Stimulated activated naive CD8-positive, alpha-beta T cell treated with anti-CD3 and anti-CD28 coated beads, Interleukin-15, amount 100 ng/mL, for 72 hours (primary cell): Measurements from ENCODE around the gene YY1.
"Not testable (repeated sequence)": the region's sequence is repeated elsewhere in the genome, so short reads cannot be mapped to it uniquely, and the experiment has no call there.

Experiments used
- ATAC-seq: fragments of 150-1000 bp; cut with Tn5 transposase; 2 replicates; pipeline ENCODE4 v1.10.0; 2021; ENCODE audit warnings: mild to moderate bottlenecking, moderate library complexity
- DNase-seq, 2 donors: peaks; one replicate each; pipeline ENCODE4 v3.0.0; 2021 to 2022
- H3K27ac Mint-ChIP-seq, 2 donors: one replicate each; pipeline ENCODE4 v1.8.0; 2022; ENCODE audit warnings: mild to moderate bottlenecking in 2 of 2, mixed read lengths in 2 of 2, moderate library complexity in 2 of 2
- H3K27me3 Mint-ChIP-seq: one replicate; pipeline ENCODE4 v1.8.0; 2022; ENCODE audit warnings: mixed read lengths
- H3K4me1 Mint-ChIP-seq: one replicate; pipeline ENCODE4 v1.8.0; 2022; ENCODE audit warnings: mild to moderate bottlenecking, mixed read lengths
- H3K4me3 Mint-ChIP-seq, 2 donors: one replicate each; pipeline ENCODE4 v1.8.0; 2022; ENCODE audit warnings: mild to moderate bottlenecking in 2 of 2, mixed read lengths in 2 of 2, moderate library complexity in 1 of 2
- H3K9me3 Mint-ChIP-seq, 2 donors: one replicate each; pipeline ENCODE4 v1.8.0; 2022; ENCODE audit warnings: mixed read lengths in 2 of 2

Gene YY1

GRCh38 chr14:100238419-100239210 is at the start of gene YY1:
TSS of gene YY1 (plus strand) at chr14:100239144. CDS start at chr14:100239245, 101 bp downstream.
- H3K27ac Mint-ChIP-seq: peak within 1 kb of the TSS; percentile 99
- no peaks in the 10 kb centered on the region for H3K9me3 Mint-ChIP-seq
- peak; percentile 89 for ATAC-seq
- H3K4me1 Mint-ChIP-seq: peaks cover 62% of the 10 kb centered on the region
- peak; percentile 100 for DNase-seq
- no peaks in the 10 kb centered on the region for H3K27me3 Mint-ChIP-seq
- H3K4me3 Mint-ChIP-seq: peak within 1 kb of the TSS; percentile 91 to 92

DNA sequence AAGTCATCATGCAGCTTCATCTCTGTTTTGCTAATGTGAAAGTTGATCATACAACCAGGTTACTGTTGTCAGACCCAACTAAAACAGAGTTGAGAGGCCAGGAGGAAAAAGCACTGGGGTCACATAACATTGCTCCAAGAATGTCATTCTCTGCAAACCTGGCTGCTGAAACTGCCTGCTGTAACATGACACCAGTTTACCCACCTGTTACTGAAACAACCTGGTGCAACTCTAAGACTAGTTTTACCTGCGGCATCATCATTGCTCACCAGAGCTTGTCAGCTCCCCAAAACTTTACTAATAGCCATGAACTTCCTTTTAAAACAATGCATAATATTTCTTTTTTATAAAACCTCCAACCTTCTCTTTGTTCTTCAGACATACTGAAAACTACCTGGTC is 48.8 kb upstream of the YY1 start:
- Mint-ChIP-seq H3K27me3 (no peaks in the 10 kb centered on the region), H3K4me1 (peaks cover 23% of the 10 kb centered on the region), H3K27ac (peak overlapping the region in 1 of 2 donors; percentile 52), H3K4me3 (no peak overlapping the region), H3K9me3 (no peaks in the 10 kb centered on the region)
- no peak for DNase-seq
- ATAC-seq: no peak

- Mint-ChIP-seq H3K27me3 (no peaks in the 10 kb centered on the region), H3K9me3 (no peaks in the 10 kb centered on the region), H3K27ac (peak overlapping the region in 1 of 2 donors; percentile 96), H3K4me3 (peak overlapping the region; percentile 75 to 78), H3K4me1 (peaks cover 20% of the 10 kb centered on the region)
- ATAC-seq (no peak), DNase-seq (no peak)
These were observed 47.2 kb upstream of the YY1 start for GRCh38 chr14:100191584-100192249.

DNA sequence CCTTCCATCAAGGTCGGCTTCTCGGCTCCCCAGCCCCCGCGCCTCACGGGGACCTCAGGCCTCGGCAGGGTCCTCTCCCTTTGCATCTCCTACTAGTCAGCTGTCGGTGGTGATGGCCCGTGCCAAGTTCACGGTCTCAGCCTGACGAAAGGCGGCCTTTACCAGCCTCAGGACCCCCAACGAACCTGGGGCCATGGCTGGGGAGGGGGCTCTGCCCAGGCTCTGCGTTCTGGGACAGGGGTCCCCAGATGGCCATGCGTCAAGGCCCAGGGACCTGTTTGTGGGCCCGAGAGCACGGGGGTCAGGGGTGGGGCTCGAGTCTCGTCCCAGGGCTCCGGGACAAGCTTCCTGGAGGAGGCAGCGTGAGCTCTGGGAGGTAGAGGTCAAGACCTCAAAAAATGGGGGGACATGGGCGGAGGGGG is 46.7 kb upstream of the YY1 start:
- Mint-ChIP-seq H3K4me3 (peak overlapping the region; percentile 75 to 78), H3K9me3 (no peaks in the 10 kb centered on the region), H3K27ac (peak overlapping the region; percentile 96 to 97), H3K4me1 (peaks cover 20% of the 10 kb centered on the region), H3K27me3 (no peaks in the 10 kb centered on the region)
- ATAC-seq: peak; percentile 0
- DNase-seq: peak in 1 of 2 donors; percentile 41

DNA sequence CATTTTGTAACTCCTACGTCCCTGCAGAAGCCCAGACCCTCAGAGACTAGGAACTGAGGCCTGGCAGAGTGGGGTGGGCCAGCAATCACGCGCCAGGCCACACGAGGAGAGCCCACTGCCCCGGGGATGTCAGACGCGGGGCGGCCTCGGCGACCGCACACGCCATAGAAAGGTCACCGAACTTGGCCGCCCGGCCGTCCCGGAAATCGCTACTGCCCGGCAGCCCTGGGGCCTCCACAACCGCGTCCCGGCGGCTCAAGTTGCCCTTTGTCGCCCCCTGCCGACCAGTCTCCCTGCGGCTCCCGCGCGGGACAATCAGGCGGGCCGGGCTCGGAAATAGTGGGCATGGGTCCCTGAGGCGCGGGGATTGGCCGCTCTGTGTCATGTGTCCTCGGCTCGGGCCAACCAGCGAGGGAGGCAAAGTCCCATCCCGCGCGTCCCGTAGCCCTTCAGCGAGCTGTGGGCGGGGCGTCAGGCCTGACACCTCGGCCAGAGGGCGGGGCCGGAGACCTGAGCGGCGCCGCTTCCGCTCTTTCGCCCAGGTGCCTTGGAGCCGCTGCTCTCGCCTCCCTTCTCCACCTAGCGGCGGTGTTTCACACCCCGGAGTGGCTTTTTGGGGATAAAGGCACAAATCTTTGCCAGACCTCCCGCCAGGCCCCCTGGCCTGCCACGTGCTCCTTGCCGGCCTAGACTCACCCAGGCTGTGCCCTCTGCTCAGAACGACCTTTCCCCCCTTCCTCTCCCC is 46.1 kb upstream of the YY1 start:
- H3K27me3 Mint-ChIP-seq: no peaks in the 10 kb centered on the region
- peak; percentile 99 for ATAC-seq
- peaks cover 20% of the 10 kb centered on the region for H3K4me1 Mint-ChIP-seq
- peak overlapping the region; percentile 96 to 97 for H3K27ac Mint-ChIP-seq
- H3K9me3 Mint-ChIP-seq: no peaks in the 10 kb centered on the region
- DNase-seq: peak; percentile 100
- H3K4me3 Mint-ChIP-seq: peak overlapping the region; percentile 75 to 79

DNA sequence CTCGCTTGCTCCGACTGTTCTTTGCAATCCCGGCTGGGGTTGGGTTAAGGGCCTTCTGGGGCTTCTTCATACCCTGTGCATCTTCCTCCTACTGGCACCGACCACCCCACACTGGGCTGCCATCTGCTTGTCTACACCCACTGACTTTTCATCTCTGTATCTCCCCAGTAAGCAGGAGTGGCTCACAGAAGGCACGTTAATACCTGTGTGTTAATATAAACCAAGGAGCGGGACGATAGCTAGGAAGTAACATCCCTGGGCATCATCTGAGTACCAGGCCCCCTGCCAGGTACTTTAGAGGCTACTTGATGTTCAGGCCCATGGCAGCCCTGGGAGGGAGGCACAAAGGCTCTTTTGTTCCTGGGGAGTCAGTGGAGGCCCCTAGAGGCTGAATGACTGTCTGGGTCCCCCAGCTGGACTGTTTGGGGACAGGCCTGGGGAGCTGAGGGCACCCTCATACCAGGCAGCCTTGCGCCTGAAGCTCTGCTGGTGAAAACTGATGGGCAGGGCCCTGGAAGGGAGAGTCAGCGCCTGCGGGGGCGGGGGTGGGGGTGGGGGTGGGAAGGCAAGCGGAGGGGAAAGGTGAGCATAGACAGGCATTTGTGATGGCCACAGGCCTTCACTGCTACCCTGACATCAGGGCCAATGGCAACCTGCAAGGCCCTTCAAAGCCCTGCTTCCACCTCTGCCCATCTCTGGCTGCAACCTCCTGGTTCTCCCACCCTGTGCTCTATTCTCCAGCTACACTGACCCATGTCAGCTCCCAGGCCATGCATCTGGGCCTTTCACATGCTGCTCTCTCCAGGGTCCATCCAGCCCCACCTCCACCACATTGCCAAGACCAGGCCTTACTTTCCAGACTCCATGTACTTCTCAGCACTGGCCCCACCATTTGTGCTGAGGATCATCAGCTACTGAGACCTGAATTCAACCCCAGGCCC is 45.3 kb upstream of the YY1 start:
- H3K9me3 Mint-ChIP-seq: no peaks in the 10 kb centered on the region
- peak; percentile 34 for ATAC-seq
- DNase-seq: peak; percentile 17 to 46
- H3K27ac Mint-ChIP-seq: peak overlapping the region; percentile 95 to 97
- no peaks in the 10 kb centered on the region for H3K27me3 Mint-ChIP-seq
- H3K4me3 Mint-ChIP-seq: peak overlapping the region; percentile 75 to 79
- peaks cover 20% of the 10 kb centered on the region for H3K4me1 Mint-ChIP-seq

- DNase-seq: no peak
- no peak for ATAC-seq
- H3K27me3 Mint-ChIP-seq: no peaks in the 10 kb centered on the region
- H3K4me1 Mint-ChIP-seq: peaks cover 5% of the 10 kb centered on the region
- no peak overlapping the region for H3K4me3 Mint-ChIP-seq
- no peak overlapping the region for H3K27ac Mint-ChIP-seq
- no peaks in the 10 kb centered on the region for H3K9me3 Mint-ChIP-seq
These were observed 39.6 kb upstream of the YY1 start for GRCh38 chr14:100199240-100199860.

DNA sequence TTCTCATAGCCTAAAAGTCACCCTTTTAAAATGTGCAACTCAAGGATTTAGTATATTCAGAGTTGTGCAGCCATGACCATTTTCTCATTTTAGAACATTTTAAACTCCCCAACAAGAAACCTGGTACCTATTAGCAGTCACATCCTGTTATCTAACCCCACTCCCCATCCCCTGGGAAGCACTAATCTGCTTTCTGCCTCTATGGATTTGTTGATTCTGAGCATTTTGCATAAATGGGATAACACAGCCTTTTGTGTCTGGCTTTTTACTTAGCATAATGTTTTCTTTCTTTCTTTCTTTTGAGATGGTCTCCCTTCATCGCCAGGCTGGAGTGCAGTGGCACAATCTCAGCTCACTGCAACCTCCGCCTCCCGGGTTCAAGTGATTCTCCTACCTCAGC is 38.6 kb upstream of the YY1 start:
- Mint-ChIP-seq H3K27ac (no peak overlapping the region), H3K4me3 (no peak overlapping the region)
- no peak for ATAC-seq

GRCh38 chr14:100201701-100202100 is 37.2 kb upstream of the YY1 start:
- ATAC-seq (no peak), DNase-seq (no peak)
- H3K9me3 Mint-ChIP-seq: no peaks in the 10 kb centered on the region
- H3K27me3 Mint-ChIP-seq: no peaks in the 10 kb centered on the region
- no peak overlapping the region for H3K4me3 Mint-ChIP-seq
- no peak overlapping the region for H3K27ac Mint-ChIP-seq
- no peaks in the 10 kb centered on the region for H3K4me1 Mint-ChIP-seq

More for the DNA sequence above, 38.6 kb upstream of the YY1 start:
- Mint-ChIP-seq H3K4me1 (no peaks in the 10 kb centered on the region), H3K9me3 (no peaks in the 10 kb centered on the region), H3K27me3 (no peaks in the 10 kb centered on the region)
- no peak for DNase-seq

DNA sequence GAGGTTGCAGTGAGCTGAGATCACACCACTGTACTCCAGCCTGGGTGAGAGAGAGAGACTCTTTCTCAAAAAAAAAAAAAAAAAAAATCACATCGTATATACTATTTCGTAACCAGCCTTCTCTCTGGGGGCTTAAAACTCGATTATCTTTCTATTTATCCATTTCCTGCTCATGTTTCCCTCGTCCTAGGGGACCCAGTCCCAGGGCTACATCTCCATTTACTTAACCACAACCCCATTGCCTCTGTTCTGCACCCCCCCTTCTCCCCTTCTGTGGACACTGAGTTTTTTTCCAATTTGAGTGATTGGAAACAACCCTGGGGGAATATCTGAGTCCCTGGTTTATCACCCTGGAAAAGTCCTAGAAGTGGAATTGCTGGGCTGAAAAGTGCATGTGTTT is 36.2 kb upstream of the YY1 start:
- H3K4me1 Mint-ChIP-seq: peaks cover 5% of the 10 kb centered on the region
- H3K9me3 Mint-ChIP-seq: peaks cover 0 to 3% of the 10 kb centered on the region in 2 donors
- DNase-seq: no peak
- no peaks in the 10 kb centered on the region for H3K27me3 Mint-ChIP-seq
- H3K4me3 Mint-ChIP-seq: no peak overlapping the region
- no peak for ATAC-seq
- H3K27ac Mint-ChIP-seq: no peak overlapping the region

- ATAC-seq (no peak), DNase-seq (no peak)
- no peak overlapping the region for H3K4me3 Mint-ChIP-seq
- no peaks in the 10 kb centered on the region for H3K27me3 Mint-ChIP-seq
- H3K9me3 Mint-ChIP-seq: peaks cover 0 to 4% of the 10 kb centered on the region in 2 donors
- H3K4me1 Mint-ChIP-seq: peaks cover 5% of the 10 kb centered on the region
- no peak overlapping the region for H3K27ac Mint-ChIP-seq
These were observed 35.8 kb upstream of the YY1 start for GRCh38 chr14:100203146-100203545.

GRCh38 chr14:100203962-100204834 is 34.7 kb upstream of the YY1 start:
- no peak for DNase-seq
- Mint-ChIP-seq H3K9me3 (peaks cover 0 to 4% of the 10 kb centered on the region in 2 donors), H3K27ac (peak overlapping the region in 1 of 2 donors; percentile 22), H3K4me1 (peaks cover 5% of the 10 kb centered on the region), H3K27me3 (no peaks in the 10 kb centered on the region), H3K4me3 (no peak overlapping the region)
- no peak for ATAC-seq

DNA sequence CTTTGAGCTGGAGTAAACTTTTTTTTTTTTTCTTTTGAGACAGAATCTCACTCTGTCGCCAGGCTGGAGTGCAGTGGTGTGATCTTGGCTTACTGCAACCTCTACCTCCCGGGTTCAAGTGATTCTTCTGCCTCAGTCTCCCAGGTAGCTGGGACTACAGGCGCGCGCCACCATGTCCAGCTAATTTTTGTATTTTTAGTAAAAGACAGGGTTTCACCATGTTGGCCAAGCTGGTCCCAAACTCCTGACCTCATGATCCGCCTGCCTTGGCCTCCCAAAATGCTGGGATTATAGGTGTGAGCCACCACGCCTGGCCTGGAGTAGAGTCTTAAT is 34.1 kb upstream of the YY1 start:
- not testable (repeated sequence) for DNase-seq, H3K9me3 Mint-ChIP-seq, H3K27ac Mint-ChIP-seq, ATAC-seq, H3K4me1 Mint-ChIP-seq, H3K4me3 Mint-ChIP-seq, H3K27me3 Mint-ChIP-seq

- ATAC-seq, DNase-seq, H3K9me3 Mint-ChIP-seq, H3K4me3 Mint-ChIP-seq, H3K27ac Mint-ChIP-seq, H3K27me3 Mint-ChIP-seq: not testable (repeated sequence)
- peaks cover 18% of the 10 kb centered on the region for H3K4me1 Mint-ChIP-seq
These were observed 31.4 kb upstream of the YY1 start for GRCh38 chr14:100207588-100207987.
